ENCODE data around the gene EXOC6B. TPM values are rescaled to one million over a fixed set of nuclear protein-coding genes. Genes with fewer than 3 reads are reported as not detected.

EXOC6B gene
- total RNA-seq, 4 donors from 2014 or later = 54.0 to 121 (median 78.7) TPM

DNA sequence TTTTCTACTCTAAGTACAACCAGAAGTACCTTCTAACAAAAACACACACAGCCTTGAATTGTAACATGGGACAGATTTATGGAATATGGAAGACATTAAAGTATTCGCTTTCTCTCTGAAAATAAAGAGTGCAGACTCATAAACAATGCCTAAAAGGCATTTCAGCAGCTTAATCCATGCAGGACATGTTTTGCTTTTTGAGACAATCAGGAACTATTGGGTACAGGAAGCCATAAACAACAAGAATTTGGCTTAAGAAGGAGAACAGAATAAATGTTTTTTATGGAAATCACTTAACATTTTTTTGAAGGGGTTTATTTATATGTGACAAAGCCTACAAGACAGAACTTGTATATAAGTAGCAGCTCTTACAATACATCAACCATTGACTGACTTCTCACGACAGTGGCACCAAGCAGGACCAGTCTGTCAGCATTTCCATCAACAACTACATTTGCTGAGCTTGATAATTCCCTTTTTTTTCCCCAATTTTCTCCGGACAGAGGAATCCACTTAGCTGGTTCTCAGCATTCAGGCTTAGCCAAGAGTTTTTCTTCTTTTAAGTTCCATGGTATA is 140.1 kb downstream of the EXOC6B start:
- Histone ChIP-seq H3K4me3 (no peak overlapping the region), H3K27ac (no peak overlapping the region), H3K36me3 (no peaks in the 10 kb centered on the region), H3K4me1 (peaks cover 4% of the 10 kb centered on the region), H3K9me3 (no peaks in the 10 kb centered on the region), H3K27me3 (no peaks in the 10 kb centered on the region)
- DNase-seq (ENCODE audit: low spot score in 2 of 2) = no peak
- 63% methylated on average over 3 of the region's 3 CpGs for WGBS
- TF ChIP-seq POLR2A (IDR thresholded peaks at IDR 0.05) = no peak

GRCh38 chr2:72682061-72682460 is 143.8 kb downstream of the EXOC6B start:
- H3K4me3 ChIP-seq = no peak overlapping the region
- DNase-seq (ENCODE audit: low spot score in 2 of 2) = no peak
- no peaks in the 10 kb centered on the region for H3K36me3 ChIP-seq
- H3K27me3 ChIP-seq = no peaks in the 10 kb centered on the region
- H3K9me3 ChIP-seq = no peaks in the 10 kb centered on the region
- no peak overlapping the region for H3K27ac ChIP-seq
- H3K4me1 ChIP-seq = peaks cover 4% of the 10 kb centered on the region
- TF ChIP-seq, protein P1, sequence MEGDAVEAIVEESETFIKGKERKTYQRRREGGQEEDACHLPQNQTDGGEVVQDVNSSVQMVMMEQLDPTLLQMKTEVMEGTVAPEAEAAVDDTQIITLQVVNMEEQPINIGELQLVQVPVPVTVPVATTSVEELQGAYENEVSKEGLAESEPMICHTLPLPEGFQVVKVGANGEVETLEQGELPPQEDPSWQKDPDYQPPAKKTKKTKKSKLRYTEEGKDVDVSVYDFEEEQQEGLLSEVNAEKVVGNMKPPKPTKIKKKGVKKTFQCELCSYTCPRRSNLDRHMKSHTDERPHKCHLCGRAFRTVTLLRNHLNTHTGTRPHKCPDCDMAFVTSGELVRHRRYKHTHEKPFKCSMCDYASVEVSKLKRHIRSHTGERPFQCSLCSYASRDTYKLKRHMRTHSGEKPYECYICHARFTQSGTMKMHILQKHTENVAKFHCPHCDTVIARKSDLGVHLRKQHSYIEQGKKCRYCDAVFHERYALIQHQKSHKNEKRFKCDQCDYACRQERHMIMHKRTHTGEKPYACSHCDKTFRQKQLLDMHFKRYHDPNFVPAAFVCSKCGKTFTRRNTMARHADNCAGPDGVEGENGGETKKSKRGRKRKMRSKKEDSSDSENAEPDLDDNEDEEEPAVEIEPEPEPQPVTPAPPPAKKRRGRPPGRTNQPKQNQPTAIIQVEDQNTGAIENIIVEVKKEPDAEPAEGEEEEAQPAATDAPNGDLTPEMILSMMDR (IDR thresholded peaks at IDR 0.05) = no peak
- TF ChIP-seq EP300 (IDR thresholded peaks at IDR 0.05) (no peak), POLR2AphosphoS5 (IDR thresholded peaks at IDR 0.05) (no peak), POLR2A (IDR thresholded peaks at IDR 0.05) (no peak)

- Histone ChIP-seq H3K4me1 (peaks cover 4% of the 10 kb centered on the region), H3K9me3 (no peaks in the 10 kb centered on the region), H3K27ac (no peak overlapping the region), H3K27me3 (no peaks in the 10 kb centered on the region), H3K4me3 (no peak overlapping the region), H3K36me3 (no peaks in the 10 kb centered on the region)
- TF ChIP-seq, protein P1 (IDR thresholded peaks at IDR 0.05) = no peak
- 73% methylated on average over 3 of the region's 3 CpGs for WGBS
- no peak for DNase-seq (ENCODE audit: low spot score in 2 of 2)
Observed at GRCh38 chr2:72681016-72681995, 144.5 kb downstream of the EXOC6B start.

- Histone ChIP-seq H3K27me3 (no peaks in the 10 kb centered on the region), H3K4me3 (no peak overlapping the region), H3K36me3 (no peaks in the 10 kb centered on the region), H3K9me3 (no peaks in the 10 kb centered on the region), H3K27ac (no peak overlapping the region), H3K4me1 (no peaks in the 10 kb centered on the region)
- 95% methylated on average over 2 of the region's 2 CpGs for WGBS
- no peak for TF ChIP-seq EP300 (IDR thresholded peaks at IDR 0.05)
- TF ChIP-seq POLR2AphosphoS5 (IDR thresholded peaks at IDR 0.05) = no peak
- no peak for TF ChIP-seq POLR2A (IDR thresholded peaks at IDR 0.05)
- TF ChIP-seq, protein P1 (IDR thresholded peaks at IDR 0.05) = no peak
- no peak for DNase-seq (ENCODE audit: low spot score in 2 of 2)
Observed at GRCh38 chr2:72678024-72678423, 147.8 kb downstream of the EXOC6B start.

DNA sequence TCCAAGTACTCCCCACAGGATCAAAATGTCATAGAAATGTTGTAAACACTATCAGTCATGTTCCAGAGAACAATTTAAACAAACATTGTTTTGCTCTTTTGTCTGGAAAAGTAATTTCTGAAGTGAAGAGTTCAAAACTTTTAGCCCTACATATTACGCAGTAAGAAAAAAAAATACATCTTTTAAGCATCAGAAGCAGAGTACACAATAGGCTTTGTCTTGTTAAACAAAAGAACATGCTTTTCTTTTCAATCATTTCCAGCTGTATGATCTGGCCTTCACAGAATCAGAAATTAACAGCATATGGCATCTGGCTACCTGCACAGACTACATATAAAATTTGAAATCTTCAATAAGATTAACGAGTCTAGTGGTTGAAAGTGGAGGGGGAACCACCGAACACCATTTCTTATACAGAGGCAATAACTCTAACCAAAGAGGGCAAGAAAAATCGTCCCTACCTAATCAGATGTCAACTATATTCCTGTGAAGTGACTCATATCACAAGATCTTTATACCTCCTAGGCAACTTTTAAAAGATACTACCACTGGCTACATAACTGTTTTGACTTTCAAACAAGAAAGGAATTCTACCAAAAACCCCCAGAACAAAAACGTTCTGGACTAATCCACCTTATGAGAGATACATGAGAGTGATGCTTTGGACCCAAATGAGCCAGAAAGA is 149.3 kb downstream of the EXOC6B start:
- Histone ChIP-seq H3K4me3 (no peak overlapping the region), H3K9me3 (no peaks in the 10 kb centered on the region), H3K4me1 (no peaks in the 10 kb centered on the region), H3K27me3 (no peaks in the 10 kb centered on the region), H3K36me3 (no peaks in the 10 kb centered on the region), H3K27ac (no peak overlapping the region)
- TF ChIP-seq, protein P1 (IDR thresholded peaks at IDR 0.05) = no peak
- no peak for TF ChIP-seq POLR2AphosphoS5 (IDR thresholded peaks at IDR 0.05)
- TF ChIP-seq POLR2A (IDR thresholded peaks at IDR 0.05) = no peak
- TF ChIP-seq EP300 (IDR thresholded peaks at IDR 0.05) = no peak
- no peak for DNase-seq (ENCODE audit: low spot score in 2 of 2)
- 66% methylated on average over 5 of the region's 5 CpGs for WGBS

Measured in suprapubic skin (tissue), 4 donors.